Effector CD4-positive, alpha-beta T cell (primary cell): ENCODE measurements around the gene ANP32E.
"Not testable (repeated sequence)": the region's sequence is repeated elsewhere in the genome, so short reads cannot be mapped to it uniquely, and the experiment has no call there.

Source experiments
- DNase-seq: peaks from one replicate; pipeline ENCODE4 v3.0.0-alpha.2; 2020

ANP32E gene

GRCh38 chr1:150256554-150257341 lies 20.8 kb upstream of the ANP32E start:
- no peak for DNase-seq

- DNase-seq = no peak
These were observed 20.3 kb upstream of the ANP32E start for GRCh38 chr1:150256198-150256553.

GRCh38 chr1:150249936-150250335 lies 14.0 kb upstream of the ANP32E start:
- no peak for DNase-seq

- no peak for DNase-seq
These were observed 7.1 kb upstream of the ANP32E start for GRCh38 chr1:150243003-150243402.

GRCh38 chr1:150237746-150238145 lies 1.8 kb upstream of the ANP32E start:
- no peak for DNase-seq

- not testable (repeated sequence) for DNase-seq
These were observed 1.3 kb upstream of the ANP32E start for GRCh38 chr1:150237176-150237575.

- DNase-seq = no peak
These were observed 745 bp upstream of the ANP32E start for GRCh38 chr1:150236614-150237100.

GRCh38 chr1:150235294-150235851 lies 539 bp downstream of the ANP32E start:
- peak; percentile 24 for DNase-seq

- DNase-seq = peak; percentile 84
These were observed 1.2 kb downstream of the ANP32E start for GRCh38 chr1:150234566-150235293.

- no peak for DNase-seq
These were observed 1.7 kb downstream of the ANP32E start for GRCh38 chr1:150234309-150234565.

- no peak for DNase-seq
These were observed 2.3 kb downstream of the ANP32E start for GRCh38 chr1:150233359-150234308.

GRCh38 chr1:150232921-150233320 lies 3.0 kb downstream of the ANP32E start:
- DNase-seq = not testable (repeated sequence)

- not testable (repeated sequence) for DNase-seq
These were observed 7.7 kb downstream of the ANP32E start for GRCh38 chr1:150228246-150228645.

- no peak for DNase-seq
These were observed 8.7 kb downstream of the ANP32E start for GRCh38 chr1:150227228-150227627.

GRCh38 chr1:150226486-150226885 lies 9.4 kb downstream of the ANP32E start:
- no peak for DNase-seq

GRCh38 chr1:150225546-150225945 lies 10.4 kb downstream of the ANP32E start:
- no peak for DNase-seq

- no peak for DNase-seq
These were observed 10.9 kb downstream of the ANP32E start for GRCh38 chr1:150224983-150225382.

GRCh38 chr1:150221552-150221951 lies 14.4 kb downstream of the ANP32E start:
- no peak for DNase-seq

GRCh38 chr1:150215855-150216254 lies 20.1 kb downstream of the ANP32E start:
- not testable (repeated sequence) for DNase-seq

GRCh38 chr1:150214099-150214756 lies 21.7 kb downstream of the ANP32E start:
- not testable (repeated sequence) for DNase-seq

- peak; percentile 83 for DNase-seq
These were observed 22.5 kb downstream of the ANP32E start for GRCh38 chr1:150213170-150214098.
